Measurements from ENCODE around the gene CHMP1B. TPM values are rescaled to one million over a fixed set of nuclear protein-coding genes. Genes with fewer than 3 reads are reported as not detected.

CHMP1B gene
- total RNA-seq, 2 donors from 2014 or later, result 42.3 to 80.1 TPM

- Histone ChIP-seq H3K4me3 (no peak overlapping the region), H3K27me3 (no peaks in the 10 kb centered on the region), H3K36me3 (no peaks in the 10 kb centered on the region), H3K9me3 (no peaks in the 10 kb centered on the region), H3K9ac (ENCODE audit: low read depth in 2 of 2, low read length in 2 of 2) (no peak overlapping the region), H3K27ac (no peak overlapping the region), H3K4me1 (no peaks in the 10 kb centered on the region)
- intact Hi-C loops (cut with DNase I), result no loop called here
- TF ChIP-seq CTCF (IDR thresholded peaks at IDR 0.05), result no peak
- DNase-seq, result no peak
Observed at GRCh38 chr18:11862468-11863137, 11.4 kb downstream of the CHMP1B start.

- no peak overlapping the region for H3K4me3 ChIP-seq
- TF ChIP-seq CTCF (IDR thresholded peaks at IDR 0.05), result no peak
- H3K36me3 ChIP-seq, result no peaks in the 10 kb centered on the region
- DNase-seq, result no peak
- no peaks in the 10 kb centered on the region for H3K27me3 ChIP-seq
- no peaks in the 10 kb centered on the region for H3K4me1 ChIP-seq
- no peak overlapping the region for H3K9ac ChIP-seq (ENCODE audit: low read depth in 2 of 2, low read length in 2 of 2)
- no peaks in the 10 kb centered on the region for H3K9me3 ChIP-seq
- H3K27ac ChIP-seq, result no peak overlapping the region
- intact Hi-C loops (cut with DNase I), result no loop called here
Observed at GRCh38 chr18:11864471-11864870, 13.3 kb downstream of the CHMP1B start.

- H3K27ac ChIP-seq, result no peak overlapping the region
- no peak for TF ChIP-seq CTCF (IDR thresholded peaks at IDR 0.05)
- H3K4me3 ChIP-seq, result no peak overlapping the region
- no peak for DNase-seq
- no peaks in the 10 kb centered on the region for H3K9me3 ChIP-seq
- intact Hi-C loops (cut with DNase I), result no loop called here
- H3K9ac ChIP-seq (ENCODE audit: low read depth in 2 of 2, low read length in 2 of 2), result no peak overlapping the region
- H3K36me3 ChIP-seq, result no peaks in the 10 kb centered on the region
- H3K4me1 ChIP-seq, result no peaks in the 10 kb centered on the region
- H3K27me3 ChIP-seq, result no peaks in the 10 kb centered on the region
Observed at GRCh38 chr18:11865071-11865470, 13.9 kb downstream of the CHMP1B start.

DNA sequence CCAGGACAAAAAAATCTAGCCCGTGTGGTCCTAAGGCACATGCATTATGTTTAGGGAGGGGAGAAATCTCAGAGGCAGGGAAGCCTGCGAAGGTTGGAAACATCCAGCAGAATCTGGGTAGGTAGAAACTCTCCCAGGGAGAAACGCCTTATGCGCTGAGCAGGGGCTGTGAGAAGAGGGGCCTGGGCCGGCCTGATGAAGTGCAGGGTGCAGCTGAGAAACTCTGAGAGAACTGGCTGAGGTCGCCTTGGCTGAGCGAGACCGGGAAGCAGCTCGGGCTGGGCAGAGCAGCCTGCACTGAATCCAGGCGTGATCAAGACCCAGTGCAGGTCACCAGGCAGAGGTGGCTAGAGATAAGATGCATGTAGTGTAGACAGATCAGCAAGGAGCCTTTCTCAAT is 15.1 kb downstream of the CHMP1B start:
- Histone ChIP-seq H3K9ac (ENCODE audit: low read depth in 2 of 2, low read length in 2 of 2) (no peak overlapping the region), H3K36me3 (no peaks in the 10 kb centered on the region), H3K9me3 (no peaks in the 10 kb centered on the region), H3K4me3 (no peak overlapping the region), H3K27ac (no peak overlapping the region), H3K27me3 (no peaks in the 10 kb centered on the region), H3K4me1 (no peaks in the 10 kb centered on the region)
- intact Hi-C loops (cut with DNase I), result no loop called here
- DNase-seq, result no peak
- no peak for TF ChIP-seq CTCF (IDR thresholded peaks at IDR 0.05)

GRCh38 chr18:11866764-11867163 is 15.6 kb downstream of the CHMP1B start:
- no peak overlapping the region for H3K9ac ChIP-seq (ENCODE audit: low read depth in 2 of 2, low read length in 2 of 2)
- H3K9me3 ChIP-seq, result no peaks in the 10 kb centered on the region
- no peaks in the 10 kb centered on the region for H3K36me3 ChIP-seq
- no peak for TF ChIP-seq CTCF (IDR thresholded peaks at IDR 0.05)
- H3K4me3 ChIP-seq, result no peak overlapping the region
- DNase-seq, result no peak
- H3K27me3 ChIP-seq, result no peaks in the 10 kb centered on the region
- intact Hi-C loops (cut with DNase I), result no loop called here
- no peaks in the 10 kb centered on the region for H3K4me1 ChIP-seq
- H3K27ac ChIP-seq, result no peak overlapping the region
